ENCODE measurements around the gene ZNF664.

Gene ZNF664

GRCh38 chr12:124011435-124012115 lies 38.6 kb downstream of the ZNF664 start:
- DNase-seq: no peak

- no peak for DNase-seq
These were observed 40.1 kb downstream of the ZNF664 start for GRCh38 chr12:124013073-124013472.

GRCh38 chr12:124015494-124016461 lies 42.8 kb downstream of the ZNF664 start:
- no peak for DNase-seq

GRCh38 chr12:124017064-124017463 lies 44.0 kb downstream of the ZNF664 start:
- no peak for DNase-seq

GRCh38 chr12:124018539-124018938 lies 45.5 kb downstream of the ZNF664 start:
- DNase-seq: no peak

- no peak for DNase-seq
These were observed 46.1 kb downstream of the ZNF664 start for GRCh38 chr12:124019115-124019514.

GRCh38 chr12:124020514-124020949 lies 47.5 kb downstream of the ZNF664 start:
- DNase-seq: no peak

DNA sequence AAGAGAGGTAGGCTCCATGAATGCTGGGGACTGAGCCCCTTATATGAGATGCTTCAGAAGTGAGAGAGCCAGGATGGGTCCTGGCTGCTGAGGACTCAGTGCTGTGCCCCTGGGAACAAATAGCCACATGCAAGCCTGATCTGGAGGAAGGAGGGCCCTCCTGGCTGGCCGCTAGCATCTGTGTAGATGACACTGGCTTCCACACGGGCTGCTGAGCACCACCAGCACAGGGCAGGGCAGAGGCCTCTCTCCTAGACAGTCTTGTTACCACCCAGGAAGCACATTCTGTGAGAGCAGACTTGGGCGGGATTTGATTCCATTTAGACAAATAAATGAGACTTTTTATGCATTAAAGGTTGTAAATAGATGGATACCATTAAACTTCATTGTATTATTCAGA lies 48.0 kb downstream of the ZNF664 start:
- no peak for DNase-seq

DNA sequence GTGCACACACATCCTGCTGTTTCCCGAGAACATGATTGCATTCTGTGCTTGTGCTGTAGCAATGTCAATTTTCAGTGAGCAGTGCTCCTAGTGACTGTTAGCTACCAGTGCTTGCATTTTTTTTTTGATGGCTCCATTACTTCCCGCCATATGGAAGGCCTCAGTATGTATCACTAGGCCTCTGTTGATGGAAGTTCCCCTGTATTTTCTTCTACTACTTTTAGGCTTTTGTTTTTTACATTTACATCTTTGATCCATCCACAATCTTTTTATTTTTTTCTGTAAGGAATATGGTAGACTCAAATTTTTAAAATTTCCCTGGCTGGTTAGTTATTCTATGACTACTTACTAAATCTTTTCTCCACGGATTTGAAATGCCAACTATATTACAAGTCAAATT lies 49.1 kb downstream of the ZNF664 start:
- no peak for DNase-seq

DNA sequence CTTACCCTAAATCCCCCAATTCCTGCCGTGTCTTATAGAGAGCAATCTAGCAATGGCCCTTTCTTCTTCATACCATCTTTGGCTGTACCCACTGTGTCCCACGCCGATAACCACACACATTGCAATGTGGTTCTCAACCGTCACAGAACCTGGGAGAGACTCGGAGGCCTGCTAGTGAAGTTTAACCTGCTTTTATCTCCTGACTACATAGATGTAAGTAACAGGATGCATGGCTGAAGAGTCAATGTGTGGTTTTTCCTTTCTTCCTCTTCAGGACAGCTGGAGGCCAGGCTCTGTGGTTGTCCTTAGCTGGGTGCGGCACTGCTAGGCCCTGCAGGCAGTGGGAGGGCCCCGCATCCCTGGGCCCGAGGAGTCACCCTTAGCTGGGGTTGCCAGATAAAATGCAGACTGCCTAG lies 51.3 kb downstream of the ZNF664 start:
- DNase-seq: no peak

DNA sequence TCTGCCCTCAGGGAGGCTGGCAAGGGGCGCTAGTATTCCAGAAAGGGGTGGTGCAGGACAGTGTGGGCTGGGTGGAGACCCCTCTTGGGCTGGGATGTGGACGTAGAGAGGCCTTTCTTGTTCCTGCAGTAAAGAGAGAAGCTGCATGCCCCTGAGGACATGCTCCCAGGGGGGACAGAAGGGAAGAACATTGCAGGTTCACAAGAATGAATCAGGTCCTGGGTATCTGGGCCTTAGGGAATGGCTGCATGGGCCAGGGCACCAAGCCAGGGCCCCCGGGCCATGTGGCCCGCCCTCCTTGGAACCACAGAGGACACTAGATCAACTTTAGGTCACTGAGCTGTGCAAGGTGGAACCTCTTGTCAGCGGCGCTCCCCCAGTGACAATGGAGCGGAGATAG lies 51.8 kb downstream of the ZNF664 start:
- no peak for DNase-seq

GRCh38 chr12:124025661-124026060 lies 52.6 kb downstream of the ZNF664 start:
- no peak for DNase-seq

- no peak for DNase-seq
These were observed 54.0 kb downstream of the ZNF664 start for GRCh38 chr12:124026755-124027745.

- DNase-seq: no peak
These were observed 54.9 kb downstream of the ZNF664 start for GRCh38 chr12:124027753-124028554.

DNA sequence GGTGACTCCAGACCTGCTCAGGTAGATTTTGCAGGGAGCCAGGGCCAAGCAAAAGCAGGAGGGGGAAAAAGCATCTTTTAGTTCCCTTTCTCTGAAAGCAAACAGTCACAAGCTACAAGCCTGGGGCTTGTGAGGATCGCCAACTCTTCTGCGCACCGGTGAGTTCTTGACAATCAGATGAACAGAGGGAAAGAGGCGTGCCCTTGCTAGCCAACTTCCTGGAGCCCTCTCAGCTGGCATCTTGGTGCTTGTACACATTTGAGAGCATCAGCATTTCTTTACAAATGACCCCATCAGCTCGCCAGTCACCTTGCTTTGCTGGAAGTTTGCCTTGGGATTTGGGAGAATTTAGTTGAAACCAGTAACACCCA lies 55.5 kb downstream of the ZNF664 start:
- no peak for DNase-seq

DNA sequence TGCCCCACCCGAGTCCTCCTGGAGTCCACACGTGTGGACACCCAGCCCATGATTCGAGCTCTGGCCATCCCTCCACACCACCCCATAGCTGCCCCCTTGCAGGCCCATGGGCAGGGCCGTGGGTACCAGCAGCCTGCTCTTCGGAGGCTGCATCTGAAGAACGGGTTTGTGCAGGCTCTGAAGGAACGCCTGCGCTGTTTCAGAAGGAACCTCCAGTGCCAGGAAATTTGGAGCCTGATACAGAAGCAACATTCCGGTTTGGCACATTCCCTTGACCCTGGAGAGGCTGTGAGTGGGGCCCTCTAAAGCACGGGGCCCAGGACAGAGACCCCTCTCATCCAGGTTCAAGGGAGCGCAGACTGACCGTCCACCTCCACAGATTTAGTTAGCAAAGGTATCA lies 57.0 kb downstream of the ZNF664 start:
- no peak for DNase-seq

DNA sequence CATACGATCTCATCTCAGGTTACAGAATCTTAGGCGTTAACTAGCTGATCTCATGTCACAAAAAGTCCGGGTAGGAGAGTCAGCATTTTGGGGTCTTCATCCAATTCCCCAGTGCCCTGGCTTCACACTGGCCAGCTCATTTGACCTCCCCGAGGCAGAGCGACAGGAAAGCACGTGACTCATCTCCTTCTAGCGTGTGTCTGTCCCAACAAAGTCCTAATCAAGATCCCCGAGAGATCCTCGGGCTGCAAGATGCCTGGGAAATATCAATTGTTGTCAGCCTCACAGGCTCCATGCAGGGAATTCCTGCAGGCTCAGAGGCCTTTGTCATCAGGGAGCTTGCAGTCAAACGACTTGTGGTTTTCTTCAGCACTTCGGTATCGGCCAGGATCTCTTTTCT lies 57.5 kb downstream of the ZNF664 start:
- no peak for DNase-seq

DNA sequence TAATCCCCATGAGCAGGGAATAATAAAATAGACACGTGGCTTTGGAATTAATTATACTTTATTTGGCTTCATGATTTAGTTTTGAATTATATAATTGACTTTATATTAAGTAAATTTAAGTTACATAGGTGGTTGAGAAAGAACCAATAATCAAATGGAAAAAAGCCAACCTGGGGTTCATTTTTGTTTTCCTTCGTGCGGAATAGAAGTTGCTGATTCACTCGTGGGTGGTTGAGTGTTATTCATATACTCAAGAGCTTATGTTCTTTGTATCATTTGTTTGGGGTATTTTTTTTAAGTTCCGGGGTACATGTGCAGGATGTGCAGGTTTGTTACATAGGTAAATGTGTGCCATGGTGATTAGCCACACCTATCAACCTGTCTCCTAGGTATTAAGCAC lies 58.0 kb downstream of the ZNF664 start:
- DNase-seq: no peak

- DNase-seq: peak; percentile 39
These were observed 59.4 kb downstream of the ZNF664 start for GRCh38 chr12:124032265-124032886.

DNA sequence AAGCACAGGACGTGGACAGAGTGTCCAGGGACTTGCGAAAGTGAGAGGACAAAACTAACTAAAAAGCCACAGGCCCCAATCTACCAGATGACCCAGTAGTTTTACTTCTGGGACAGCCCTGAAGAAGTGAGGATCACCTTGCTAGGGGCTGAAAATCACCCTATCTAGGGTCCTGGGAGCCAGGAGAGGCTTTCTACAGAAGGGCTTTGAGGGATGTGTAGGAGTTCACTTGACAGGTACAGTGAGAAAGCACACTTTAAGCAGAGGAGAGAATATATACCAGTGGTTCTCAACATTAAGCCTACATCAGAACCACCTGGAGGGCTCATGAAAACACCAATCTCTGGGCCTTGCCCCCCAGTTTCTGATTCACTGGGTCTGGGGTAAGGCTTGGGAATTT lies 60.8 kb downstream of the ZNF664 start:
- no peak for DNase-seq

GRCh38 chr12:124034297-124034696 lies 61.3 kb downstream of the ZNF664 start:
- DNase-seq: no peak

DNA sequence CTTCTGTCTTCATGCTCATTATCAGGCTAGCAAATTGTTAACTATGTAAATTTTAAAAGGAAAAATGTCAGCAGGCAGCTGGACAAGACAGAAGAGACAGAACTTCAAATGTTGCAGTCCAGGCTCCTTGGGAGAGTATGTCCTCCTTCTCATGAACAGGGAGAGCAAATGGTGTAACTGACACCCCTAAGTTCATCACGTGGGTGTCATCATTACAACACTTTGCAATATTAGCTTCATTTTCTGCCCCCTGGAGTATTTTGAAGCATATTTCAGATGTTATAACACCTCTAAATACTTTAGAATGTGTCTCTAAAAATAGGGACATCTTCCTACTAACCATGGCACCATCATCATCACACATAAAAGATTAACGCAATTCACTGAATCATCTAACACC lies 62.1 kb downstream of the ZNF664 start:
- DNase-seq: no peak
